HepG2 (cell line): Measurements from ENCODE around the gene STAC. TPM values are rescaled to one million over a fixed set of nuclear protein-coding genes. Genes with fewer than 3 reads are reported as not detected.

Experiments
- ATAC-seq: fragments of 200-7000 bp; cut with Tn5 transposase; 3 replicates; pipeline ENCODE4 v1.9.1; 2020; ENCODE audit warnings: mild to moderate bottlenecking, moderate library complexity
- BruUV-seq: library from RNA; stranded (reverse); fragments of 400-500 nt; replicated peaks from 2 replicates; lab custom pipeline; 2021; lab: Mats Ljungman, UMichigan
- CTCF ChIA-PET: fragments of 300-600 bp; formaldehyde crosslinking; extraction: SDS; loops from one replicate; lab custom pipeline; 2021; ENCODE audit warnings: low total read pairs, inconsistent platforms, low intra/inter-chr PET ratio; lab: Yijun Ruan, JAX
- POLR2A ChIA-PET: fragments of 350-600 bp; sonication (Branson Sonifier 250); formaldehyde crosslinking; loops from one replicate; lab custom pipeline; 2020; ENCODE audit warnings: antibody characterized with exemption, inconsistent platforms; lab: Yijun Ruan, JAX
- DNase-seq: peaks from one replicate; pipeline ENCODE4 v3.0.0-alpha.2; 2015; ENCODE audit warnings: low spot score
- FAIRE-seq: peaks from 3 replicates; lab custom pipeline; 2011; peaks lifted over from hg19 to GRCh38; lab: Jason Lieb, UNC
- H2AFZ ChIP-seq: one replicate; pipeline ENCODE4 v1.6.1; 2011; ENCODE audit warnings: low read length, inconsistent platforms
- H3K27ac ChIP-seq: fragments of 300-600 bp; 3 replicates; pipeline ENCODE4 v1.8.0; 2011; ENCODE audit warnings: mixed run types, mild to moderate bottlenecking, mixed read lengths, low read length, inconsistent platforms; ENCODE audit not compliant: insufficient read depth; ENCODE audit errors: extremely low read length
- H3K27me3 ChIP-seq, 2 experiments: fragments of 200-600 bp in 1 of 2; 2 replicates in 1 of 2; 3 replicates in 1 of 2; pipeline versions ENCODE4 v1.6.0 to v1.8.0; 2011; ENCODE audit warnings: low read length in 2 of 2, mild to moderate bottlenecking in 2 of 2, moderate library complexity in 2 of 2, inconsistent platforms in 1 of 2; ENCODE audit not compliant: insufficient read depth in 2 of 2, control insufficient read depth in 1 of 2
- H3K36me3 ChIP-seq, 2 experiments: fragments of 200-600 bp in 1 of 2; replicated peaks in 1 of 2; 2 replicates in 1 of 2; 3 replicates in 1 of 2; pipeline versions ENCODE4 v1.5.1 to v1.8.0; 2011; ENCODE audit warnings: low read length in 2 of 2, inconsistent platforms in 1 of 2; ENCODE audit not compliant: insufficient read depth in 2 of 2, control insufficient read depth in 1 of 2
- H3K4me1 ChIP-seq: 2 replicates; pipeline ENCODE4 v1.5.1; 2012; ENCODE audit warnings: low read length, inconsistent platforms; ENCODE audit not compliant: insufficient read depth
- H3K4me2 ChIP-seq: 2 replicates; pipeline ENCODE4 v1.6.0; 2011; ENCODE audit warnings: low read depth, low read length, inconsistent platforms
- H3K4me3 ChIP-seq, 3 experiments: fragments of 200-600 bp in 1 of 3; sonication (generic), shearing (Covaris generic) in 1 of 3; replicated peaks in 1 of 3; 2 replicates each; pipeline ENCODE4 v1.5.1; 2011 to 2016; ENCODE audit warnings: low read length in 3 of 3, inconsistent platforms in 2 of 3, low read depth in 2 of 3, mild to moderate bottlenecking in 2 of 3, control low read depth in 1 of 3, mixed read lengths in 1 of 3; ENCODE audit not compliant: insufficient read depth in 1 of 3
- H3K79me2 ChIP-seq: one replicate; pipeline ENCODE4 v1.6.1; 2011; ENCODE audit warnings: low read length, inconsistent platforms; ENCODE audit not compliant: insufficient read depth
- H3K9ac ChIP-seq: 2 replicates; pipeline ENCODE4 v1.6.0; 2011; ENCODE audit warnings: mild to moderate bottlenecking, low read depth, low read length, inconsistent platforms; ENCODE audit not compliant: insufficient read depth
- H3K9me3 ChIP-seq: 2 replicates; pipeline ENCODE4 v1.5.1; 2012; ENCODE audit warnings: mild to moderate bottlenecking, low read length
- H4K20me1 ChIP-seq: 2 replicates; pipeline ENCODE4 v1.6.0; 2011; ENCODE audit warnings: inconsistent platforms, mild to moderate bottlenecking, low read length, moderate library complexity; ENCODE audit not compliant: insufficient read depth
- ATAD3A ChIP-seq: sonication (generic); formaldehyde crosslinking; IDR thresholded peaks from 2 replicates; pipeline ENCODE4 v1.4.0; 2020; ENCODE audit warnings: missing genetic modification reagents
- HNRNPL ChIP-seq: fragments of 200-400 bp; formaldehyde crosslinking; IDR thresholded peaks from 2 replicates; pipeline ENCODE4 v1.6.1; 2017; ENCODE audit warnings: mild to moderate bottlenecking, low read depth, low read length
- KDM5A ChIP-seq: fragments of 200-600 bp; sonication (generic); IDR thresholded peaks from 2 replicates; pipeline ENCODE4 v1.7.0; 2018; ENCODE audit warnings: antibody characterized with exemption, mild to moderate bottlenecking, low read length, borderline replicate concordance
- MAFF ChIP-seq: IDR thresholded peaks from 2 replicates; pipeline ENCODE4 v1.6.1; 2011; ENCODE audit warnings: low read depth, low read length, improper control_type of control experiment
- MAFK ChIP-seq, 2 experiments: IDR thresholded peaks in 1 of 2; conservative IDR thresholded peaks in 1 of 2; 2 replicates each; pipeline ENCODE4 v1.6.1; 2011; ENCODE audit warnings: improper control_type of control experiment in 2 of 2, low read length in 2 of 2
- MTA3 ChIP-seq: sonication (generic); formaldehyde crosslinking; IDR thresholded peaks from 2 replicates; pipeline ENCODE4 v1.4.0; 2020; ENCODE audit warnings: missing genetic modification reagents
- MTF1 ChIP-seq: sonication (generic); formaldehyde crosslinking; IDR thresholded peaks from 2 replicates; pipeline ENCODE4 v1.5.0; 2020; ENCODE audit warnings: missing genetic modification reagents
- NR1H2 ChIP-seq: sonication (generic); formaldehyde crosslinking; IDR thresholded peaks from 2 replicates; pipeline ENCODE4 v1.8.1; 2022; ENCODE audit warnings: low read depth, missing genetic modification reagents, borderline replicate concordance
- NRL ChIP-seq: sonication (generic); formaldehyde crosslinking; IDR thresholded peaks from 2 replicates; pipeline ENCODE4 v1.5.0; 2020; ENCODE audit warnings: missing genetic modification reagents, mild to moderate bottlenecking, moderate library complexity, borderline replicate concordance
- ZC3H4 ChIP-seq: sonication (generic); formaldehyde crosslinking; IDR thresholded peaks from 2 replicates; pipeline ENCODE4 v1.4.0; 2020; ENCODE audit warnings: missing genetic modification reagents, borderline replicate concordance
- ZMYM3 ChIP-seq: sonication (generic); formaldehyde crosslinking; IDR thresholded peaks from 2 replicates; pipeline ENCODE4 v1.5.1; 2020; ENCODE audit warnings: mild to moderate bottlenecking, missing genetic modification reagents
- ZNF629 ChIP-seq: sonication (generic); formaldehyde crosslinking; conservative IDR thresholded peaks from 2 replicates; pipeline ENCODE4 v1.5.0; 2020; ENCODE audit warnings: missing genetic modification reagents
- ZNF879 ChIP-seq: sonication (generic); formaldehyde crosslinking; IDR thresholded peaks from 2 replicates; pipeline ENCODE4 v1.8.1; 2023; ENCODE audit warnings: missing genetic modification reagents
- ZNF883 ChIP-seq: sonication (generic); formaldehyde crosslinking; IDR thresholded peaks from 2 replicates; pipeline ENCODE4 v1.5.1; 2020; ENCODE audit warnings: mild to moderate bottlenecking, missing genetic modification reagents; ENCODE audit errors: not compliant biosample characterization
- WGBS: methylation state at CpG from one replicate; pipeline ENCODE4 v1.1.6; 2017; ENCODE audit warnings: low lambda C conversion rate; 5-methylcytosine and 5-hydroxymethylcytosine counted together
- in situ Hi-C: cut with HindIII; loops from 2 replicates; pipeline ENCODE4 v1.10.0; 2017; ENCODE audit warnings: low pct_unique_long_range_greater_than_20kb; ENCODE audit not compliant: extremely low pct_ligation_motif_present
- intact Hi-C: fragments of 100-400 bp; cut with micrococcal nuclease; formaldehyde crosslinking; loops from one replicate; pipeline ENCODE4 v1.10.0; 2022; ENCODE audit not compliant: unreplicated experiment
- polyA plus RNA-seq, 8 experiments: library from polyadenylated mRNA; depleted of rRNA in 3 of 8; stranded (reverse) in 7 of 8; unstranded in 1 of 8; fragments of >200 nt; fragmentation: Illumina TruSeq in 4 of 8; extraction: Trizol in 4 of 8; gene quantifications; 2 replicates each; pipeline versions ENCODE4 v1.2.1 to v1.2.3, GENCODE V29; 2011 to 2016; ENCODE audit warnings: low read depth in 4 of 8, missing spikeins in 1 of 8, mixed read lengths in 1 of 8; ENCODE audit not compliant: insufficient read depth in 1 of 8
- total RNA-seq, 5 experiments: library from RNA; depleted of rRNA; stranded (reverse); fragments of >200 nt; fragmentation: Illumina TruSeq; extraction: Trizol; gene quantifications; 2 replicates each; pipeline ENCODE4 v1.2.3, GENCODE V29; 2016; ENCODE audit warnings: low read depth in 1 of 5
- TF ChIP-seq, protein P1 (sequence below): sonication (generic); formaldehyde crosslinking; conservative IDR thresholded peaks from 2 replicates; pipeline ENCODE4 v1.4.0; 2020; ENCODE audit warnings: missing genetic modification reagents
- TF ChIP-seq, protein P2 (sequence below): sonication (generic); formaldehyde crosslinking; IDR thresholded peaks from 2 replicates; pipeline ENCODE4 v1.4.0; 2020; ENCODE audit warnings: mild to moderate bottlenecking, missing genetic modification reagents
- TF ChIP-seq, protein P3 (sequence below): sonication (generic); formaldehyde crosslinking; conservative IDR thresholded peaks from 2 replicates; pipeline ENCODE4 v1.8.0; 2022; ENCODE audit warnings: low read depth, missing genetic modification reagents
- TF ChIP-seq, protein P4 (sequence below): sonication (generic); formaldehyde crosslinking; IDR thresholded peaks from 2 replicates; pipeline ENCODE4 v1.5.1; 2020; ENCODE audit warnings: mild to moderate bottlenecking, moderate library complexity, missing genetic modification reagents
- TF ChIP-seq, protein P5 (sequence below): sonication (generic); formaldehyde crosslinking; IDR thresholded peaks from 2 replicates; pipeline ENCODE4 v1.5.0; 2020; ENCODE audit warnings: missing genetic modification reagents

The STAC gene
- total and polyA plus RNA-seq, 2 of the 13 experiments (the other 11 are each of a cell fraction or from before 2014, with no cell fraction given), result not detected

DNA sequence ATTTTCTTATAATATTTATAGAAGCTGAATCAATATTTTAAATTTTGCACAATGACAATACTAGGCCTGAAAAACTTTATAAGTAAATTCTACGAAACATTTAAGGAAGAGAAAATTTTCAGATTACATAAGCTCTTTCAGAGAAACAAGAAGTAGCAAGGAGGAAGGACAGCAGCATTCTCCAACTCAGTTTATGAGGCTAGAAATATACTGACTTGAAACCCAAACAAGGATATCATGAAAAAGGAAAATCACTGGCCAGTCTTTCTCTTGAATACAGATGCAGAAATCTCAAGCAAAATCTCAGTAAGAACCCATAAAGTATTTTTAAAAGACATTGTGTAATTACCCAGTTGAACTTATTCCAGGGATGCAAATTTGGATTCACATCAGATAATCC lies 121.3 kb downstream of the STAC start (continued):
- TF ChIP-seq, protein P1, sequence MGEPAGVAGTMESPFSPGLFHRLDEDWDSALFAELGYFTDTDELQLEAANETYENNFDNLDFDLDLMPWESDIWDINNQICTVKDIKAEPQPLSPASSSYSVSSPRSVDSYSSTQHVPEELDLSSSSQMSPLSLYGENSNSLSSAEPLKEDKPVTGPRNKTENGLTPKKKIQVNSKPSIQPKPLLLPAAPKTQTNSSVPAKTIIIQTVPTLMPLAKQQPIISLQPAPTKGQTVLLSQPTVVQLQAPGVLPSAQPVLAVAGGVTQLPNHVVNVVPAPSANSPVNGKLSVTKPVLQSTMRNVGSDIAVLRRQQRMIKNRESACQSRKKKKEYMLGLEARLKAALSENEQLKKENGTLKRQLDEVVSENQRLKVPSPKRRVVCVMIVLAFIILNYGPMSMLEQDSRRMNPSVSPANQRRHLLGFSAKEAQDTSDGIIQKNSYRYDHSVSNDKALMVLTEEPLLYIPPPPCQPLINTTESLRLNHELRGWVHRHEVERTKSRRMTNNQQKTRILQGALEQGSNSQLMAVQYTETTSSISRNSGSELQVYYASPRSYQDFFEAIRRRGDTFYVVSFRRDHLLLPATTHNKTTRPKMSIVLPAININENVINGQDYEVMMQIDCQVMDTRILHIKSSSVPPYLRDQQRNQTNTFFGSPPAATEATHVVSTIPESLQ (CRISPR knock-in tag), result no peak
- no peak for TF ChIP-seq ZC3H4 (CRISPR knock-in tag)
- no peak for TF ChIP-seq ZNF629
- TF ChIP-seq, protein P2, sequence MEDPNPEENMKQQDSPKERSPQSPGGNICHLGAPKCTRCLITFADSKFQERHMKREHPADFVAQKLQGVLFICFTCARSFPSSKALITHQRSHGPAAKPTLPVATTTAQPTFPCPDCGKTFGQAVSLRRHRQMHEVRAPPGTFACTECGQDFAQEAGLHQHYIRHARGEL, result no peak
- TF ChIP-seq KDM5A, result no peak
- no peak for TF ChIP-seq ZNF879 (CRISPR knock-in tag)
- no peak for TF ChIP-seq NR1H2

DNA sequence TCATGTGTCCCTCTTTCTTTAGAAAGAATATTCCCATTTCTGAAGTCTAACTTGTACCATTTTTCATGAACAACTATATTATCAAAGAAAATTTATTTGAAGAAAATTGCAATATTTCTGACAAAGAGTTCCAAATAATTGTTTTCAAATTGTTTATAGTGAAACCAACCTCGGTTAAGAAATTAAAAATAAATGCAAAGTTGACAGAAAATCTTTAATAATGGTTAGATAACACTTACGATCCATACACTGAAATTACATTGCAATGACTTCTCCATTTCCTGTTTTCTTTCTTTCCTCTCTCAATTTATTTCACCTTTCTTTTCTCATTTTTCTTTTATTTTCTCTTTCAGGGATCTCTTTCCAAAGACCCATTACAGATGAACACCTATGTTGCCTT lies 125.1 kb downstream of the STAC start:
- no peaks in the 10 kb centered on the region for H3K79me2 ChIP-seq
- BruUV-seq, result no TSS peak
- CTCF ChIA-PET, result no interaction called here
- DNase-seq, result no peak
- ATAC-seq, result no peak
- H3K36me3 ChIP-seq, result no peaks in the 10 kb centered on the region
- in situ Hi-C loops, result no loop called here
- intact Hi-C loops, result no loop called here
- no peak overlapping the region for H3K4me2 ChIP-seq
- H3K27me3 ChIP-seq, result no peaks in the 10 kb centered on the region
- H3K4me3 ChIP-seq, result no peak overlapping the region
- FAIRE-seq, result no peak
- H3K9me3 ChIP-seq, result no peaks in the 10 kb centered on the region
- no peaks in the 10 kb centered on the region for H4K20me1 ChIP-seq
- WGBS, result 28% methylated on average over 2 of the region's 2 CpGs
- POLR2A ChIA-PET, result no interaction called here
- no peaks in the 10 kb centered on the region for H3K4me1 ChIP-seq
- no peak overlapping the region for H2AFZ ChIP-seq
- TF ChIP-seq MAFK (conservative IDR thresholded peaks at IDR 0.05 in 1 of 2, IDR thresholded peaks at IDR 0.05 in 1 of 2; ENCODE audit: low read length in 2 of 2), result peak; percentile 39 to 61; a peak in 2 of 4 replicates
- TF ChIP-seq NRL (CRISPR knock-in tag), result no peak
- TF ChIP-seq MAFF, result peak; percentile 51; the same call in 1 of the 2 replicates
- TF ChIP-seq, protein P3, sequence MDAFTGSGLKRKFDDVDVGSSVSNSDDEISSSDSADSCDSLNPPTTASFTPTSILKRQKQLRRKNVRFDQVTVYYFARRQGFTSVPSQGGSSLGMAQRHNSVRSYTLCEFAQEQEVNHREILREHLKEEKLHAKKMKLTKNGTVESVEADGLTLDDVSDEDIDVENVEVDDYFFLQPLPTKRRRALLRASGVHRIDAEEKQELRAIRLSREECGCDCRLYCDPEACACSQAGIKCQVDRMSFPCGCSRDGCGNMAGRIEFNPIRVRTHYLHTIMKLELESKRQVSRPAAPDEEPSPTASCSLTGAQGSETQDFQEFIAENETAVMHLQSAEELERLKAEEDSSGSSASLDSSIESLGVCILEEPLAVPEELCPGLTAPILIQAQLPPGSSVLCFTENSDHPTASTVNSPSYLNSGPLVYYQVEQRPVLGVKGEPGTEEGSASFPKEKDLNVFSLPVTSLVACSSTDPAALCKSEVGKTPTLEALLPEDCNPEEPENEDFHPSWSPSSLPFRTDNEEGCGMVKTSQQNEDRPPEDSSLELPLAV (CRISPR knock-in tag), result no peak
- TF ChIP-seq ZMYM3 (CRISPR knock-in tag), result no peak
- TF ChIP-seq ZNF883 (CRISPR knock-in tag), result no peak
- TF ChIP-seq, protein P4, sequence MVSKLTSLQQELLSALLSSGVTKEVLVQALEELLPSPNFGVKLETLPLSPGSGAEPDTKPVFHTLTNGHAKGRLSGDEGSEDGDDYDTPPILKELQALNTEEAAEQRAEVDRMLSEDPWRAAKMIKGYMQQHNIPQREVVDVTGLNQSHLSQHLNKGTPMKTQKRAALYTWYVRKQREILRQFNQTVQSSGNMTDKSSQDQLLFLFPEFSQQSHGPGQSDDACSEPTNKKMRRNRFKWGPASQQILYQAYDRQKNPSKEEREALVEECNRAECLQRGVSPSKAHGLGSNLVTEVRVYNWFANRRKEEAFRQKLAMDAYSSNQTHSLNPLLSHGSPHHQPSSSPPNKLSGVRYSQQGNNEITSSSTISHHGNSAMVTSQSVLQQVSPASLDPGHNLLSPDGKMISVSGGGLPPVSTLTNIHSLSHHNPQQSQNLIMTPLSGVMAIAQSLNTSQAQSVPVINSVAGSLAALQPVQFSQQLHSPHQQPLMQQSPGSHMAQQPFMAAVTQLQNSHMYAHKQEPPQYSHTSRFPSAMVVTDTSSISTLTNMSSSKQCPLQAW (CRISPR knock-in tag), result no peak
- TF ChIP-seq MTF1 (CRISPR knock-in tag), result no peak
- TF ChIP-seq, protein P5, sequence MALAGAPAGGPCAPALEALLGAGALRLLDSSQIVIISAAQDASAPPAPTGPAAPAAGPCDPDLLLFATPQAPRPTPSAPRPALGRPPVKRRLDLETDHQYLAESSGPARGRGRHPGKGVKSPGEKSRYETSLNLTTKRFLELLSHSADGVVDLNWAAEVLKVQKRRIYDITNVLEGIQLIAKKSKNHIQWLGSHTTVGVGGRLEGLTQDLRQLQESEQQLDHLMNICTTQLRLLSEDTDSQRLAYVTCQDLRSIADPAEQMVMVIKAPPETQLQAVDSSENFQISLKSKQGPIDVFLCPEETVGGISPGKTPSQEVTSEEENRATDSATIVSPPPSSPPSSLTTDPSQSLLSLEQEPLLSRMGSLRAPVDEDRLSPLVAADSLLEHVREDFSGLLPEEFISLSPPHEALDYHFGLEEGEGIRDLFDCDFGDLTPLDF (CRISPR knock-in tag), result no peak
- no peak for TF ChIP-seq HNRNPL
- no peak for TF ChIP-seq MTA3 (CRISPR knock-in tag)
- TF ChIP-seq ATAD3A (CRISPR knock-in tag), result no peak
- H3K9ac ChIP-seq, result no peak overlapping the region
- H3K27ac ChIP-seq, result no peak overlapping the region
